PC-9 (cell line): ENCODE results near the gene SLC5A1. TPM values are rescaled to one million over a fixed set of nuclear protein-coding genes. Genes with fewer than 3 reads are reported as not detected.
A peak's percentile ranks its signal among the peaks of the same experiment; 100 is the strongest.

Source experiments
- Bru-seq: library from RNA; stranded (reverse); fragments of 400-500 nt; gene quantifications from one replicate; lab custom pipeline; 2021; lab: Mats Ljungman, UMichigan
- BruChase-seq, 2 experiments: library from RNA; stranded (reverse); fragments of 400-500 nt; gene quantifications; one replicate each; lab custom pipeline; 2021; lab: Mats Ljungman, UMichigan
- BruUV-seq: library from RNA; stranded (reverse); fragments of 400-500 nt; replicated peaks from 2 replicates; lab custom pipeline; 2021; lab: Mats Ljungman, UMichigan
- CTCF ChIA-PET: fragments of 300-600 bp; sonication (Branson Sonifier 250); formaldehyde crosslinking; loops from one replicate; lab custom pipeline; 2022; ENCODE audit warnings: antibody characterized with exemption; lab: Charles Lee
- POLR2A ChIA-PET: fragments of 300-600 bp; sonication (Branson Sonifier 250); formaldehyde crosslinking; loops from one replicate; lab custom pipeline; 2022; ENCODE audit warnings: antibody characterized with exemption; ENCODE audit not compliant: unreplicated experiment; lab: Charles Lee
- DNase-seq, 2 experiments: peaks; one replicate each; pipeline versions ENCODE4 v3.0.0 to v3.0.0-alpha.2; 2015 to 2022; ENCODE audit warnings: mixed read lengths in 1 of 2
- H2AFZ ChIP-seq: fragments of 200-600 bp; sonication (generic); 2 replicates; pipeline ENCODE4 v1.8.1; 2017; ENCODE audit warnings: antibody characterized with exemption
- H3F3A ChIP-seq: fragments of 200-600 bp; sonication (generic); 2 replicates; pipeline ENCODE4 v1.8.1; 2017; ENCODE audit warnings: antibody characterized with exemption, mild to moderate bottlenecking, low read depth; ENCODE audit not compliant: insufficient read depth
- H3K27ac ChIP-seq: fragments of 200-600 bp; sonication (generic); 2 replicates; pipeline ENCODE4 v1.6.1; 2016; ENCODE audit warnings: mixed run types
- H3K27me3 ChIP-seq: fragments of 200-600 bp; sonication (generic); 2 replicates; pipeline ENCODE4 v1.6.1; 2016; ENCODE audit warnings: low read depth, mixed run types; ENCODE audit not compliant: insufficient read depth
- H3K36me3 ChIP-seq: fragments of 200-600 bp; sonication (generic); 2 replicates; pipeline ENCODE4 v1.6.1; 2016; ENCODE audit warnings: low read depth, mixed run types
- H3K4me1 ChIP-seq: fragments of 200-600 bp; sonication (generic); replicated peaks from 2 replicates; pipeline ENCODE4 v1.6.1; 2016; ENCODE audit warnings: mixed run types; ENCODE audit not compliant: insufficient read depth
- H3K4me2 ChIP-seq: fragments of 200-600 bp; sonication (generic); 2 replicates; pipeline ENCODE4 v1.6.1; 2017; ENCODE audit warnings: mixed run types
- H3K4me3 ChIP-seq: fragments of 200-600 bp; sonication (generic); 2 replicates; pipeline ENCODE4 v1.6.1; 2016; ENCODE audit warnings: mixed run types
- H3K79me2 ChIP-seq: fragments of 200-600 bp; sonication (generic); 2 replicates; pipeline ENCODE4 v1.6.1; 2017; ENCODE audit warnings: low read depth, mixed run types
- H3K9me2 ChIP-seq: fragments of 200-600 bp; sonication (generic); 2 replicates; pipeline ENCODE4 v1.8.1; 2017; ENCODE audit warnings: mild to moderate bottlenecking; ENCODE audit not compliant: insufficient read depth
- H3K9me3 ChIP-seq: fragments of 200-600 bp; sonication (generic); 2 replicates; pipeline ENCODE4 v1.8.1; 2016; ENCODE audit warnings: low read depth; ENCODE audit not compliant: insufficient read depth
- H4K20me1 ChIP-seq: fragments of 200-600 bp; sonication (generic); 2 replicates; pipeline ENCODE4 v1.8.1; 2017; ENCODE audit not compliant: insufficient read depth
- CTCF ChIP-seq: fragments of 200-600 bp; sonication (generic); conservative IDR thresholded peaks from 2 replicates; pipeline ENCODE4 v1.6.1; 2017; ENCODE audit warnings: mixed run types, antibody characterized with exemption, mild to moderate bottlenecking, moderate library complexity
- EZH2 ChIP-seq: fragments of 200-600 bp; sonication (generic); IDR thresholded peaks from 2 replicates; pipeline ENCODE4 v1.8.0; 2017; ENCODE audit warnings: antibody characterized with exemption, low read depth
- intact Hi-C: fragments of 100-400 bp; cut with micrococcal nuclease; formaldehyde crosslinking; loops from one replicate; pipeline ENCODE4 v1.10.0; 2022; ENCODE audit not compliant: unreplicated experiment
- long read RNA-seq: library from polyadenylated mRNA; stranded (forward); transcript quantifications from one replicate; pipeline ENCODE4 v2.0.0, GENCODE V29; 2022
- total RNA-seq: library from RNA; stranded (reverse); gene quantifications from 2 replicates; pipeline ENCODE4 v1.2.3, GENCODE V29; 2021

Gene SLC5A1
- not detected in 2 replicates for total RNA-seq
- Bru-seq, nascent RNA: percentile 6 among the genes with signal in this experiment
- BruChase-seq, experiment 1, labeled RNA remaining after a 2-hour chase: percentile 8 among the genes with signal in this experiment
- percentile 4 among the genes with signal in this experiment for BruChase-seq, experiment 2, labeled RNA remaining after a 6-hour chase
- long read RNA-seq: 0 reads

- DNase-seq: peak; percentile 45 to 64
- CTCF ChIA-PET: interaction anchor here (0.6 kb wide), 2 partner anchors 83 to 313 kb away, joined by 3 to 8 read pairs; no protein-coding TSS in a partner anchor
Measured at GRCh38 chr22:32042924-32043323, at the start of gene SLC5A1. TSS of gene SLC5A1 (plus strand) at chr22:32043261. CDS start at chr22:32043282, 21 bp downstream.

GRCh38 chr22:31995046-31995445 is 48.0 kb upstream of the SLC5A1 start:
- H3K36me3 ChIP-seq: no peaks in the 10 kb centered on the region
- H4K20me1 ChIP-seq: no peaks in the 10 kb centered on the region
- H3K4me3 ChIP-seq: no peak overlapping the region
- POLR2A ChIA-PET: no interaction called here
- no peaks in the 10 kb centered on the region for H3F3A ChIP-seq
- H3K27me3 ChIP-seq: peaks cover 11% of the 10 kb centered on the region; the same call in 1 of the 2 replicates
- H3K27ac ChIP-seq: no peak overlapping the region
- H2AFZ ChIP-seq: no peak overlapping the region
- no peaks in the 10 kb centered on the region for H3K79me2 ChIP-seq
- CTCF ChIA-PET: interaction anchor here (0.7 kb wide), 1 partner anchor 87 kb away, joined by 6 read pairs; no protein-coding TSS in a partner anchor
- H3K4me1 ChIP-seq: peaks cover under 1% of the 10 kb centered on the region; the same call in 1 of the 2 replicates
- H3K9me3 ChIP-seq: no peaks in the 10 kb centered on the region
- no peak overlapping the region for H3K4me2 ChIP-seq
- TF ChIP-seq EZH2: no peak
- TF ChIP-seq CTCF: peak; percentile 38; the same call in 1 of the 2 replicates
- DNase-seq: no peak
- intact Hi-C loops: loop anchor here (2.0 kb wide), 1 partner anchor 20 kb away; no protein-coding TSS in a partner anchor
- no TSS peak for BruUV-seq
- no peaks in the 10 kb centered on the region for H3K9me2 ChIP-seq

More at GRCh38 chr22:32042924-32043323, at the start of gene SLC5A1:
- no peaks in the 10 kb centered on the region for H3K4me1 ChIP-seq
- POLR2A ChIA-PET: interaction anchor here (0.6 kb wide), 1 partner anchor 349 kb away, joined by 3 read pairs; no protein-coding TSS in a partner anchor
- H2AFZ ChIP-seq: no peak within 1 kb of the TSS
- H3K27me3 ChIP-seq: peaks cover 20% of the 10 kb centered on the region
- no peak within 1 kb of the TSS for H3K27ac ChIP-seq
- H3K36me3 ChIP-seq: no peaks in the 10 kb centered on the region
- no peak within 1 kb of the TSS for H3K4me2 ChIP-seq
- intact Hi-C loops: no loop called here
- no peaks in the 10 kb centered on the region for H3F3A ChIP-seq
- no peak for TF ChIP-seq CTCF
- TF ChIP-seq EZH2: no peak
- H3K79me2 ChIP-seq: no peaks in the 10 kb centered on the region
- BruUV-seq: no TSS peak
- no peak within 1 kb of the TSS for H3K4me3 ChIP-seq
- no peaks in the 10 kb centered on the region for H3K9me3 ChIP-seq
- no peaks in the 10 kb centered on the region for H4K20me1 ChIP-seq
- H3K9me2 ChIP-seq: no peaks in the 10 kb centered on the region

- H3F3A ChIP-seq: no peaks in the 10 kb centered on the region
- H4K20me1 ChIP-seq: no peaks in the 10 kb centered on the region
- peaks cover 8% of the 10 kb centered on the region for H3K4me1 ChIP-seq
- BruUV-seq: no TSS peak
- intact Hi-C loops: loop anchor here (2.0 kb wide), 1 partner anchor 19 kb away; no protein-coding TSS in a partner anchor
- no peak overlapping the region for H2AFZ ChIP-seq
- TF ChIP-seq CTCF (no peak), EZH2 (no peak)
- no peak for DNase-seq
- H3K36me3 ChIP-seq: no peaks in the 10 kb centered on the region
- no peaks in the 10 kb centered on the region for H3K9me3 ChIP-seq
- no peaks in the 10 kb centered on the region for H3K9me2 ChIP-seq
- CTCF ChIA-PET: no interaction called here
- peaks cover 4% of the 10 kb centered on the region; the same call in 1 of the 2 replicates for H3K27me3 ChIP-seq
- H3K4me2 ChIP-seq: no peak overlapping the region
- POLR2A ChIA-PET: interaction anchor here (0.6 kb wide), 1 partner anchor 13 kb away, joined by 9 read pairs; no protein-coding TSS in a partner anchor
- no peak overlapping the region for H3K4me3 ChIP-seq
- H3K27ac ChIP-seq: no peak overlapping the region
- H3K79me2 ChIP-seq: no peaks in the 10 kb centered on the region
Measured at GRCh38 chr22:31995807-31996206, 47.3 kb upstream of the SLC5A1 start.
